H1 (cell line): ENCODE data around the gene CHMP4A. TPM values are rescaled to one million over a fixed set of nuclear protein-coding genes. Genes with fewer than 3 reads are reported as not detected.

Experiments used
- ASH2L ChIP-seq: fragments of 200-600, 300-600 bp; sonication (generic); IDR thresholded peaks from one replicate; pipeline ENCODE4 v1.7.1; 2017; ENCODE audit warnings: low read length
- CBX5 ChIP-seq: fragments of 300-800, 300-1000 bp; sonication (generic); IDR thresholded peaks from 2 replicates; pipeline ENCODE4 v1.7.1; 2016; ENCODE audit warnings: antibody characterized with exemption, low read length, low read depth
- CREB1 ChIP-seq: IDR thresholded peaks from 2 replicates; pipeline ENCODE4 v1.6.1; 2012; ENCODE audit warnings: inconsistent platforms
- POLR2A ChIP-seq, 2 experiments: IDR thresholded peaks; 1 replicate in 1 of 2; 2 replicates in 1 of 2; pipeline ENCODE4 v1.6.1; 2011; ENCODE audit warnings: low read depth in 2 of 2, low read length in 2 of 2, mild to moderate bottlenecking in 2 of 2; ENCODE audit errors: control extremely low read depth in 1 of 2
- RXRA ChIP-seq: IDR thresholded peaks from 2 replicates; pipeline ENCODE4 v1.6.1; 2011; ENCODE audit warnings: low read depth, mild to moderate bottlenecking, low read length, moderate library complexity; ENCODE audit not compliant: insufficient read depth
- SIRT6 ChIP-seq: IDR thresholded peaks from one replicate; pipeline ENCODE4 v1.7.1; 2012; ENCODE audit warnings: low read length, inconsistent platforms
- SP1 ChIP-seq: IDR thresholded peaks from 2 replicates; pipeline ENCODE4 v1.6.1; 2011; ENCODE audit warnings: low read depth, low read length
- TAF7 ChIP-seq: optimal IDR thresholded peaks from 2 replicates; pipeline ENCODE3; 2011; ENCODE audit warnings: low read depth, mild to moderate bottlenecking, inconsistent platforms, low read length, moderate library complexity, borderline replicate concordance
- polyA plus RNA-seq, 7 experiments: library from polyadenylated mRNA; depleted of rRNA in 3 of 7; stranded (reverse) in 5 of 7; unstranded in 2 of 7; fragments of >200 nt in 5 of 7; fragments of 200-250 nt in 2 of 7; gene quantifications; 1 replicate in 5 of 7; 2 replicates in 1 of 7; 4 replicates in 1 of 7; pipeline versions ENCODE4 v1.2.1 to v1.2.3, GENCODE V29; 2011 to 2013; ENCODE audit warnings: missing spikeins in 2 of 7, mixed read lengths in 2 of 7
- total RNA-seq: library from RNA; stranded (reverse); fragmentation: NEBNext Ultra II Directional; extraction: Animal tissue kit (Norgen Biotek cat#: 25700); gene quantifications from 2 replicates; pipeline ENCODE4 v1.2.1, GENCODE V29; 2021
- TF ChIP-seq, protein P1 (sequence below): fragments of 300-600 bp; sonication (generic); IDR thresholded peaks from 2 replicates; pipeline ENCODE4 v1.7.1; 2012; ENCODE audit warnings: low read length, moderate library complexity, mild to moderate bottlenecking, inconsistent platforms; ENCODE audit not compliant: insufficient replicate concordance

Gene CHMP4A
- total and polyA plus RNA-seq, 2 of the 8 experiments (the other 6 are each of a cell fraction or from before 2014, with no cell fraction given) = 32.9 to 37.6 TPM

DNA sequence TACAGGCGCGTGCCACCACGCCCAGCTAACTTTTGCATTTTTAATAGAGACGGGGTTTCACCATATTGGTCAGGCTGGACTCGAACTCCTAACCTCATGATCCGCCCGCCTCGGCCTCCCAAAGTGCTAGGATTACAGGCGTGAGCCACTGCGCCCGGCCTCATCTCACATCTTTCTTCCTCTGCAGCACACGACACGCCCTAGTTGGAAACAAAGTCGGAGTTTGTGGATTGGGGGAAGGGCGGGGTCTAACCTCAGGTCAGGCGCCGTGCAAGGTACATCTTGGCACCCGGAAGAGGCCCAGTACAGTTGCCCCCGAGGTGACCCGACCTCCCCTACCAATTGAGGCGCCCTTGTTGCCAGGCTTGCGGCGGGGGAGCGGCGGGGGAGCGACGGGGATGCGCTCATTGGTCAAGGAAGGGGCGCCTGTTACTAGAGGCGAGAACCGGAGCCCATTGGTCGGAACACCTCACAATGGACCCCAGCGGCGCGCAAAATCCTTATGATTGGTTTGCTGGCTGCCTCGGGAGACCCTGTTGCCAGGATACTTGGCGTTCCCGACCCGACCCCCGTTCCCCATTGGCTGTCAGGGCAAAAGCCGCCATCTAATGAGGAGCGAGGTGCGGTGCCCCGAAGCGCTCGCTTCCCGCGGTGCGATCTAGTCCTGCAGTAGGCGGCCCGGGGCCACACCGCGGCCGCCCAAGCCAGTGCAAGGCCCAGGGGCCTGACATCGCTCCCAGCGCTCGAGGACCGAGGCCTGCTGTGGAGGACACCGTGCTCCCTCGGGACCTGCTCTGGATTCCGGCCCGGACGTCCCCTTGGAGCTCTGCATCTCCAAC, 41.6 kb downstream of the CHMP4A start, which contains the start of gene REC8 (continued):
- TF ChIP-seq, protein P1, sequence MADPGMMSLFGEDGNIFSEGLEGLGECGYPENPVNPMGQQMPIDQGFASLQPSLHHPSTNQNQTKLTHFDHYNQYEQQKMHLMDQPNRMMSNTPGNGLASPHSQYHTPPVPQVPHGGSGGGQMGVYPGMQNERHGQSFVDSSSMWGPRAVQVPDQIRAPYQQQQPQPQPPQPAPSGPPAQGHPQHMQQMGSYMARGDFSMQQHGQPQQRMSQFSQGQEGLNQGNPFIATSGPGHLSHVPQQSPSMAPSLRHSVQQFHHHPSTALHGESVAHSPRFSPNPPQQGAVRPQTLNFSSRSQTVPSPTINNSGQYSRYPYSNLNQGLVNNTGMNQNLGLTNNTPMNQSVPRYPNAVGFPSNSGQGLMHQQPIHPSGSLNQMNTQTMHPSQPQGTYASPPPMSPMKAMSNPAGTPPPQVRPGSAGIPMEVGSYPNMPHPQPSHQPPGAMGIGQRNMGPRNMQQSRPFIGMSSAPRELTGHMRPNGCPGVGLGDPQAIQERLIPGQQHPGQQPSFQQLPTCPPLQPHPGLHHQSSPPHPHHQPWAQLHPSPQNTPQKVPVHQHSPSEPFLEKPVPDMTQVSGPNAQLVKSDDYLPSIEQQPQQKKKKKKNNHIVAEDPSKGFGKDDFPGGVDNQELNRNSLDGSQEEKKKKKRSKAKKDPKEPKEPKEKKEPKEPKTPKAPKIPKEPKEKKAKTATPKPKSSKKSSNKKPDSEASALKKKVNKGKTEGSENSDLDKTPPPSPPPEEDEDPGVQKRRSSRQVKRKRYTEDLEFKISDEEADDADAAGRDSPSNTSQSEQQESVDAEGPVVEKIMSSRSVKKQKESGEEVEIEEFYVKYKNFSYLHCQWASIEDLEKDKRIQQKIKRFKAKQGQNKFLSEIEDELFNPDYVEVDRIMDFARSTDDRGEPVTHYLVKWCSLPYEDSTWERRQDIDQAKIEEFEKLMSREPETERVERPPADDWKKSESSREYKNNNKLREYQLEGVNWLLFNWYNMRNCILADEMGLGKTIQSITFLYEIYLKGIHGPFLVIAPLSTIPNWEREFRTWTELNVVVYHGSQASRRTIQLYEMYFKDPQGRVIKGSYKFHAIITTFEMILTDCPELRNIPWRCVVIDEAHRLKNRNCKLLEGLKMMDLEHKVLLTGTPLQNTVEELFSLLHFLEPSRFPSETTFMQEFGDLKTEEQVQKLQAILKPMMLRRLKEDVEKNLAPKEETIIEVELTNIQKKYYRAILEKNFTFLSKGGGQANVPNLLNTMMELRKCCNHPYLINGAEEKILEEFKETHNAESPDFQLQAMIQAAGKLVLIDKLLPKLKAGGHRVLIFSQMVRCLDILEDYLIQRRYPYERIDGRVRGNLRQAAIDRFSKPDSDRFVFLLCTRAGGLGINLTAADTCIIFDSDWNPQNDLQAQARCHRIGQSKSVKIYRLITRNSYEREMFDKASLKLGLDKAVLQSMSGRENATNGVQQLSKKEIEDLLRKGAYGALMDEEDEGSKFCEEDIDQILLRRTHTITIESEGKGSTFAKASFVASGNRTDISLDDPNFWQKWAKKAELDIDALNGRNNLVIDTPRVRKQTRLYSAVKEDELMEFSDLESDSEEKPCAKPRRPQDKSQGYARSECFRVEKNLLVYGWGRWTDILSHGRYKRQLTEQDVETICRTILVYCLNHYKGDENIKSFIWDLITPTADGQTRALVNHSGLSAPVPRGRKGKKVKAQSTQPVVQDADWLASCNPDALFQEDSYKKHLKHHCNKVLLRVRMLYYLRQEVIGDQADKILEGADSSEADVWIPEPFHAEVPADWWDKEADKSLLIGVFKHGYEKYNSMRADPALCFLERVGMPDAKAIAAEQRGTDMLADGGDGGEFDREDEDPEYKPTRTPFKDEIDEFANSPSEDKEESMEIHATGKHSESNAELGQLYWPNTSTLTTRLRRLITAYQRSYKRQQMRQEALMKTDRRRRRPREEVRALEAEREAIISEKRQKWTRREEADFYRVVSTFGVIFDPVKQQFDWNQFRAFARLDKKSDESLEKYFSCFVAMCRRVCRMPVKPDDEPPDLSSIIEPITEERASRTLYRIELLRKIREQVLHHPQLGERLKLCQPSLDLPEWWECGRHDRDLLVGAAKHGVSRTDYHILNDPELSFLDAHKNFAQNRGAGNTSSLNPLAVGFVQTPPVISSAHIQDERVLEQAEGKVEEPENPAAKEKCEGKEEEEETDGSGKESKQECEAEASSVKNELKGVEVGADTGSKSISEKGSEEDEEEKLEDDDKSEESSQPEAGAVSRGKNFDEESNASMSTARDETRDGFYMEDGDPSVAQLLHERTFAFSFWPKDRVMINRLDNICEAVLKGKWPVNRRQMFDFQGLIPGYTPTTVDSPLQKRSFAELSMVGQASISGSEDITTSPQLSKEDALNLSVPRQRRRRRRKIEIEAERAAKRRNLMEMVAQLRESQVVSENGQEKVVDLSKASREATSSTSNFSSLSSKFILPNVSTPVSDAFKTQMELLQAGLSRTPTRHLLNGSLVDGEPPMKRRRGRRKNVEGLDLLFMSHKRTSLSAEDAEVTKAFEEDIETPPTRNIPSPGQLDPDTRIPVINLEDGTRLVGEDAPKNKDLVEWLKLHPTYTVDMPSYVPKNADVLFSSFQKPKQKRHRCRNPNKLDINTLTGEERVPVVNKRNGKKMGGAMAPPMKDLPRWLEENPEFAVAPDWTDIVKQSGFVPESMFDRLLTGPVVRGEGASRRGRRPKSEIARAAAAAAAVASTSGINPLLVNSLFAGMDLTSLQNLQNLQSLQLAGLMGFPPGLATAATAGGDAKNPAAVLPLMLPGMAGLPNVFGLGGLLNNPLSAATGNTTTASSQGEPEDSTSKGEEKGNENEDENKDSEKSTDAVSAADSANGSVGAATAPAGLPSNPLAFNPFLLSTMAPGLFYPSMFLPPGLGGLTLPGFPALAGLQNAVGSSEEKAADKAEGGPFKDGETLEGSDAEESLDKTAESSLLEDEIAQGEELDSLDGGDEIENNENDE = no peak
- no peak for TF ChIP-seq CBX5
- TF ChIP-seq CREB1 = no peak; the same call in 1 of the 2 replicates
- no peak for TF ChIP-seq SIRT6
- TF ChIP-seq POLR2A (IDR thresholded peaks at IDR 0.05; ENCODE audit: control extremely low read depth in 1 of 2, low read depth in 2 of 2, low read length in 2 of 2) = peak in 1 of 2 experiments; percentile 44; a peak in 1 of 3 replicates
- TF ChIP-seq ASH2L = peak; percentile 35
- TF ChIP-seq TAF7 = peak; percentile 41
- TF ChIP-seq RXRA = peak; percentile 97
- TF ChIP-seq SP1 = peak; percentile 79
